PC-3 (cell line): Measurements from ENCODE around the gene PRR36.

Experiments used
- EZH2 ChIP-seq: fragments of 300-600 bp; sonication (generic); IDR thresholded peaks from one replicate; pipeline ENCODE4 v1.6.1; 2017; ENCODE audit warnings: antibody characterized with exemption, mild to moderate bottlenecking, low read length; ENCODE audit not compliant: unreplicated experiment
- EZH2phosphoT487 ChIP-seq: fragments of 300-600 bp; sonication (generic); IDR thresholded peaks from 2 replicates; pipeline ENCODE4 v1.6.1; 2018; ENCODE audit warnings: mild to moderate bottlenecking, antibody characterized with exemption, low read length, borderline replicate concordance
- TF ChIP-seq, protein P1 (sequence below): fragments of 300-600 bp; sonication (generic); conservative IDR thresholded peaks from 2 replicates; pipeline ENCODE4 v1.5.1; 2017; ENCODE audit warnings: antibody characterized with exemption, low read depth, mild to moderate bottlenecking, low read length

DNA sequence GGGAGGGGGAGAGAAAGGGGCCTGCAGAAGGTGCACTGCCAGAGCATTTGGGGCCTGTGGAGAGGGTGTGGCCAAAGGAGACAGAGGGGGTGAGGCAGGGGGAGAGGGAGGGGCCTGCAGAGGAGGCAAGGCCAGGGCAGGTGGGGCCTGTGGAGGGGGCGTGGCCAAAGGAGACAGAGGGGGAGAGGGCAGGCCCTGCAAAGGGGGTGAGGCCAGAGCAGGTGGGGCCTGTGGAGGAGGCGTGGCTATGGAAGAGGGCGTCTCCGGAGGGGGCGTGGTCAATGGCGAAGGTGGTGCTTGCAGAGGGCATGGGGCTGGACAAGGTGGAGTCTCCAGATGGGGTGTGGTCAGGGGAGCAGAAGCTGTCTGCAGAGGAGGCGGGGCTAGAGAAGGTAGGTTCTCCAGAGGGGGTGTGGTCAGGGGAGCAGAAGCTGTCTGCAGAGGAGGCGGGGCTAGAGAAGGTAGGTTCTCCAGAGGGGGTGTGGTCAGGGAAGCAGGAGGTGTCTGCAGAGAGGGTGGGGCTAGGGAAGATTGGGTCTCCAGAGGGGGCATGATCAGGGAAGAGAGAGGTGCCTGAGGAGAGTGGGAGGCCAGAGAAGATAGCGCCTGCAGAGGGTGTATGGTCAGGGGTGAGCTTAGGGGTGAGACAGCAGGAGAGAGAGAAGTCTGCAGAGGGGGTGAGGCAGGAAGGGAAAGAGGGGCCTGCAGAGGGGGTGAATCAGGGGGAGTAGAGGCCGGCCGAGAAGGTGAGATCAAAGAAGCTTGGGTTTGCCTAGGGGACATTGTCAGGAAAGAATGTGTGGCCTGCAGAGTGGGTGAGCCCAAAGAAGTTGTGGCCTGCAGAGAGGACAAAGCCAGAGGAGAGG is 3.4 kb downstream of the PRR36 start:
- TF ChIP-seq EZH2, result no peak
- TF ChIP-seq, protein P1, sequence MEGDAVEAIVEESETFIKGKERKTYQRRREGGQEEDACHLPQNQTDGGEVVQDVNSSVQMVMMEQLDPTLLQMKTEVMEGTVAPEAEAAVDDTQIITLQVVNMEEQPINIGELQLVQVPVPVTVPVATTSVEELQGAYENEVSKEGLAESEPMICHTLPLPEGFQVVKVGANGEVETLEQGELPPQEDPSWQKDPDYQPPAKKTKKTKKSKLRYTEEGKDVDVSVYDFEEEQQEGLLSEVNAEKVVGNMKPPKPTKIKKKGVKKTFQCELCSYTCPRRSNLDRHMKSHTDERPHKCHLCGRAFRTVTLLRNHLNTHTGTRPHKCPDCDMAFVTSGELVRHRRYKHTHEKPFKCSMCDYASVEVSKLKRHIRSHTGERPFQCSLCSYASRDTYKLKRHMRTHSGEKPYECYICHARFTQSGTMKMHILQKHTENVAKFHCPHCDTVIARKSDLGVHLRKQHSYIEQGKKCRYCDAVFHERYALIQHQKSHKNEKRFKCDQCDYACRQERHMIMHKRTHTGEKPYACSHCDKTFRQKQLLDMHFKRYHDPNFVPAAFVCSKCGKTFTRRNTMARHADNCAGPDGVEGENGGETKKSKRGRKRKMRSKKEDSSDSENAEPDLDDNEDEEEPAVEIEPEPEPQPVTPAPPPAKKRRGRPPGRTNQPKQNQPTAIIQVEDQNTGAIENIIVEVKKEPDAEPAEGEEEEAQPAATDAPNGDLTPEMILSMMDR, result no peak
- no peak for TF ChIP-seq EZH2phosphoT487
